K562 (cell line): ENCODE data around the gene SMIM35. TPM values are rescaled to one million over a fixed set of nuclear protein-coding genes. Genes with fewer than 3 reads are reported as not detected.
A peak's percentile ranks its signal among the peaks of the same experiment; 100 is the strongest.

Experiments
- BCOR ChIP-seq: fragments of 450-650 bp; IDR thresholded peaks from 2 replicates; pipeline ENCODE4 v1.6.1; 2016
- CBFA2T3 ChIP-seq: fragments of 450-650 bp; IDR thresholded peaks from 2 replicates; pipeline ENCODE4 v1.6.1; 2017
- CBX3 ChIP-seq, 2 experiments: IDR thresholded peaks; 1 replicate in 1 of 2; 2 replicates in 1 of 2; pipeline ENCODE4 v1.6.1; 2012; ENCODE audit warnings: inconsistent platforms in 2 of 2, low read length in 2 of 2, borderline replicate concordance in 1 of 2, control low read depth in 1 of 2
- CEBPB ChIP-seq: fragments of 450-650 bp; IDR thresholded peaks from 2 replicates; pipeline ENCODE4 v1.6.1; 2016; ENCODE audit warnings: missing genetic modification characterization, missing compliant biosample characterization
- CHD1 ChIP-seq: fragments of 200-600 bp; sonication (generic); IDR thresholded peaks from one replicate; pipeline ENCODE4 v1.6.1; 2012; ENCODE audit warnings: mild to moderate bottlenecking, moderate library complexity, low read length, inconsistent platforms
- DMBX1 ChIP-seq: fragments of 250-450 bp; sonication (Bioruptor Pico); IDR thresholded peaks from 2 replicates; pipeline ENCODE4 v1.8.0; 2022; ENCODE audit warnings: inconsistent platforms, mild to moderate bottlenecking, moderate library complexity, borderline replicate concordance
- GABPB1 ChIP-seq: sonication (generic); formaldehyde crosslinking; IDR thresholded peaks from 2 replicates; pipeline ENCODE4 v1.8.0; 2022; ENCODE audit warnings: mild to moderate bottlenecking, missing genetic modification reagents
- JUN ChIP-seq, 2 experiments: sonication (generic) in 1 of 2; formaldehyde crosslinking in 1 of 2; IDR thresholded peaks; 2 replicates each; pipeline versions ENCODE4 v1.6.1 to v1.8.0; 2012 to 2022; ENCODE audit warnings: borderline replicate concordance in 2 of 2, mild to moderate bottlenecking in 2 of 2, improper control_type of control experiment in 1 of 2, low read depth in 1 of 2, low read length in 1 of 2, missing genetic modification reagents in 1 of 2
- KLF1 ChIP-seq: fragments of 450-650 bp; IDR thresholded peaks from 2 replicates; pipeline ENCODE4 v1.6.1; 2016; ENCODE audit warnings: missing genetic modification characterization, missing compliant biosample characterization
- LCOR ChIP-seq: sonication (generic); formaldehyde crosslinking; IDR thresholded peaks from 2 replicates; pipeline ENCODE4 v1.8.0; 2022; ENCODE audit warnings: mild to moderate bottlenecking, missing genetic modification reagents
- NFIX ChIP-seq: fragments of 250-450 bp; sonication (Bioruptor Pico); IDR thresholded peaks from 2 replicates; pipeline ENCODE4 v1.4.0; 2020; ENCODE audit warnings: low read depth, mild to moderate bottlenecking, moderate library complexity
- NR4A1 ChIP-seq, 2 experiments: fragments of 250-450 bp in 1 of 2; fragments of 450-650 bp in 1 of 2; sonication (Bioruptor Pico) in 1 of 2; IDR thresholded peaks; 2 replicates each; pipeline versions ENCODE4 v1.4.0 to v1.6.1; 2016 to 2020; ENCODE audit warnings: mild to moderate bottlenecking in 2 of 2, missing compliant biosample characterization in 1 of 2, missing genetic modification characterization in 1 of 2, moderate library complexity in 1 of 2
- NRF1 ChIP-seq, 2 experiments: fragments of 450-650 bp; IDR thresholded peaks in 1 of 2; conservative IDR thresholded peaks in 1 of 2; 2 replicates each; pipeline ENCODE4 v1.6.1; 2014; ENCODE audit warnings: mild to moderate bottlenecking in 2 of 2
- PRPF4 ChIP-seq: fragments of 200-400 bp; formaldehyde crosslinking; IDR thresholded peaks from one replicate; pipeline ENCODE4 v1.6.1; 2017; ENCODE audit warnings: low read length, low read depth, mild to moderate bottlenecking; ENCODE audit not compliant: insufficient read depth, poor library complexity, severe bottlenecking
- RBFOX2 ChIP-seq: fragments of 200-400 bp; formaldehyde crosslinking; IDR thresholded peaks from 2 replicates; pipeline ENCODE4 v1.6.1; 2017; ENCODE audit warnings: low read depth, mild to moderate bottlenecking, low read length, moderate library complexity
- SIN3A ChIP-seq, 2 experiments: fragments of 150-350 bp in 1 of 2; IDR thresholded peaks; 2 replicates each; pipeline ENCODE4 v1.6.1; 2011 to 2016; ENCODE audit warnings: borderline replicate concordance in 2 of 2, low read depth in 2 of 2, low read length in 2 of 2, mild to moderate bottlenecking in 2 of 2, moderate library complexity in 2 of 2; ENCODE audit not compliant: control insufficient read depth in 1 of 2
- SNIP1 ChIP-seq: fragments of 450-650 bp; IDR thresholded peaks from 2 replicates; pipeline ENCODE4 v1.7.1; 2017; ENCODE audit warnings: low read depth, mild to moderate bottlenecking
- SRSF1 ChIP-seq: fragments of 200-400 bp; formaldehyde crosslinking; IDR thresholded peaks from 2 replicates; pipeline ENCODE4 v1.6.1; 2017; ENCODE audit warnings: mild to moderate bottlenecking, low read depth, low read length, moderate library complexity
- YBX1 ChIP-seq: fragments of 450-650 bp; IDR thresholded peaks from 2 replicates; pipeline ENCODE4 v1.7.1; 2016; ENCODE audit warnings: mild to moderate bottlenecking
- ZBTB7A ChIP-seq: IDR thresholded peaks from 2 replicates; pipeline ENCODE4 v1.6.1; 2011; ENCODE audit warnings: low read depth, mild to moderate bottlenecking, low read length, moderate library complexity, borderline replicate concordance; ENCODE audit not compliant: control insufficient read depth
- ZNF212 ChIP-seq: fragments of 450-650 bp; formaldehyde crosslinking; IDR thresholded peaks from 2 replicates; pipeline ENCODE4 v1.4.0; 2020; ENCODE audit warnings: mild to moderate bottlenecking
- ZNF239 ChIP-seq: fragments of 250-450 bp; sonication (Bioruptor Pico); IDR thresholded peaks from 2 replicates; pipeline ENCODE4 v1.4.0; 2020; ENCODE audit warnings: mild to moderate bottlenecking
- ZNF316 ChIP-seq: fragments of 450-650 bp; IDR thresholded peaks from 2 replicates; pipeline ENCODE4 v1.6.1; 2016
- ZNF347 ChIP-seq: fragments of 450-650 bp; formaldehyde crosslinking; IDR thresholded peaks from 2 replicates; pipeline ENCODE4 v1.4.0; 2020; ENCODE audit warnings: low read depth, mild to moderate bottlenecking, moderate library complexity
- ZNF431 ChIP-seq: sonication (generic); formaldehyde crosslinking; IDR thresholded peaks from 2 replicates; pipeline ENCODE4 v1.8.0; 2022; ENCODE audit warnings: mild to moderate bottlenecking, missing genetic modification reagents
- polyA plus RNA-seq, 8 experiments: library from polyadenylated mRNA; depleted of rRNA in 4 of 8; stranded (reverse) in 5 of 8; unstranded in 3 of 8; fragments of >200 nt; fragmentation: Nextera tagmentation in 2 of 8; fragmentation: Illumina TruSeq in 1 of 8; extraction: Ambion mirVana in 2 of 8; extraction: Trizol in 1 of 8; gene quantifications; 2 replicates each; pipeline versions ENCODE4 v1.2.1 to v1.2.3, GENCODE V29; 2011 to 2014; ENCODE audit warnings: inconsistent platforms in 1 of 8, missing spikeins in 1 of 8
- total RNA-seq, 7 experiments: library from RNA; depleted of rRNA in 6 of 7; stranded (reverse); fragments of >200 nt in 6 of 7; fragmentation: Illumina TruSeq in 2 of 7; extraction: Trizol in 2 of 7; gene quantifications; 2 replicates each; pipeline versions ENCODE4 v1.2.1 to v1.2.3, GENCODE V29; 2011 to 2021; ENCODE audit warnings: low replicate concordance in 1 of 7
- TF ChIP-seq, protein P1 (sequence below): fragments of 450-650 bp; IDR thresholded peaks from 2 replicates; pipeline ENCODE4 v1.6.1; 2017; ENCODE audit warnings: antibody characterized with exemption, mild to moderate bottlenecking

Gene SMIM35
- total and polyA plus RNA-seq, 9 of the 15 experiments (the other 6 are each of a cell fraction or from before 2014, with no cell fraction given), result 0.03 TPM; not detected in 7

DNA sequence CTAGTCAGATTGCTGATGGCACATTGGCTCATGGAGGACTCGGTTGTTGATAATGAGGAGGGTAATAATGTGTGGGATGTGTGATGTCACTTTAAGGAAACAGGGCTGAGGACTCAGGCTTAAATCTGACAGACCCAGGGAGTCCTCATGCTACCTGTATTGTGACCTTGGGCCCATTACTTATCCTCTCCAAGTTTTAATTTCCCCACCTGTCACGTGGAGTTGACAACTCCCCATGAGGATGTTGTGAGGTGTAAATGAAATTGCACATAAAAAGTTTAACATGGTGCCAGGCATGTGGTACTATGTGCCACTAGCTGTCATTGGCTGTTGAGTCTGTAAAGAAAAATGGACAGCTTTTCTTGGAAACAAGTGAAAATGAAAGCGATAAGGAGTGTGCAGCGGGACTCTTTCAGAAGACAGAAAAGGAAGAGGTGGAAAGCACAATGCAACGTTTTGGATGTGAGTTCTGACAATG lies 85.2 kb downstream of the SMIM35 start (continued):
- TF ChIP-seq PRPF4 (no peak), SRSF1 (no peak), CHD1 (no peak), LCOR (no peak), NR4A1 (CRISPR knock-in tag; IDR thresholded peaks at IDR 0.05) (no peak), NR4A1 (tag; IDR thresholded peaks at IDR 0.05) (peak; percentile 72; the same call in 1 of the 2 replicates), GABPB1 (CRISPR knock-in tag) (no peak), BCOR (no peak), NRF1 (conservative IDR thresholded peaks at IDR 0.05 in 1 of 2, IDR thresholded peaks at IDR 0.05 in 1 of 2) (no peak), KLF1 (tag) (no peak), ZNF431 (CRISPR knock-in tag) (no peak), ZNF316 (no peak), ZNF239 (CRISPR knock-in tag) (no peak; the same call in 1 of the 2 replicates), JUN (IDR thresholded peaks at IDR 0.05; ENCODE audit: borderline replicate concordance, low read depth, low read length) (no peak), JUN (CRISPR knock-in tag; IDR thresholded peaks at IDR 0.05; ENCODE audit: borderline replicate concordance) (no peak), CBX3 (IDR thresholded peaks at IDR 0.05; ENCODE audit: borderline replicate concordance in 1 of 2, low read length in 2 of 2) (no peak), ZNF347 (CRISPR knock-in tag) (no peak), ZNF212 (CRISPR knock-in tag) (no peak), SIN3A (IDR thresholded peaks at IDR 0.05; ENCODE audit: borderline replicate concordance in 2 of 2, control insufficient read depth in 1 of 2, low read depth in 2 of 2, low read length in 2 of 2) (no peak), NFIX (CRISPR knock-in tag) (no peak), YBX1 (no peak), DMBX1 (CRISPR knock-in tag) (peak; percentile 88), RBFOX2 (no peak), ZBTB7A (no peak), SNIP1 (no peak), CEBPB (tag) (no peak), CBFA2T3 (no peak)
- TF ChIP-seq, protein P1, sequence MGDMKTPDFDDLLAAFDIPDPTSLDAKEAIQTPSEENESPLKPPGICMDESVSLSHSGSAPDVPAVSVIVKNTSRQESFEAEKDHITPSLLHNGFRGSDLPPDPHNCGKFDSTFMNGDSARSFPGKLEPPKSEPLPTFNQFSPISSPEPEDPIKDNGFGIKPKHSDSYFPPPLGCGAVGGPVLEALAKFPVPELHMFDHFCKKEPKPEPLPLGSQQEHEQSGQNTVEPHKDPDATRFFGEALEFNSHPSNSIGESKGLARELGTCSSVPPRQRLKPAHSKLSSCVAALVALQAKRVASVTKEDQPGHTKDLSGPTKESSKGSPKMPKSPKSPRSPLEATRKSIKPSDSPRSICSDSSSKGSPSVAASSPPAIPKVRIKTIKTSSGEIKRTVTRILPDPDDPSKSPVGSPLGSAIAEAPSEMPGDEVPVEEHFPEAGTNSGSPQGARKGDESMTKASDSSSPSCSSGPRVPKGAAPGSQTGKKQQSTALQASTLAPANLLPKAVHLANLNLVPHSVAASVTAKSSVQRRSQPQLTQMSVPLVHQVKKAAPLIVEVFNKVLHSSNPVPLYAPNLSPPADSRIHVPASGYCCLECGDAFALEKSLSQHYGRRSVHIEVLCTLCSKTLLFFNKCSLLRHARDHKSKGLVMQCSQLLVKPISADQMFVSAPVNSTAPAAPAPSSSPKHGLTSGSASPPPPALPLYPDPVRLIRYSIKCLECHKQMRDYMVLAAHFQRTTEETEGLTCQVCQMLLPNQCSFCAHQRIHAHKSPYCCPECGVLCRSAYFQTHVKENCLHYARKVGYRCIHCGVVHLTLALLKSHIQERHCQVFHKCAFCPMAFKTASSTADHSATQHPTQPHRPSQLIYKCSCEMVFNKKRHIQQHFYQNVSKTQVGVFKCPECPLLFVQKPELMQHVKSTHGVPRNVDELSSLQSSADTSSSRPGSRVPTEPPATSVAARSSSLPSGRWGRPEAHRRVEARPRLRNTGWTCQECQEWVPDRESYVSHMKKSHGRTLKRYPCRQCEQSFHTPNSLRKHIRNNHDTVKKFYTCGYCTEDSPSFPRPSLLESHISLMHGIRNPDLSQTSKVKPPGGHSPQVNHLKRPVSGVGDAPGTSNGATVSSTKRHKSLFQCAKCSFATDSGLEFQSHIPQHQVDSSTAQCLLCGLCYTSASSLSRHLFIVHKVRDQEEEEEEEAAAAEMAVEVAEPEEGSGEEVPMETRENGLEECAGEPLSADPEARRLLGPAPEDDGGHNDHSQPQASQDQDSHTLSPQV, result peak; percentile 88
